GM19397 (cell line): Measurements from ENCODE around the gene UFL1.
A peak's percentile ranks its signal among the peaks of the same experiment; 100 is the strongest.
"Not testable (repeated sequence)": the region's sequence is repeated elsewhere in the genome, so short reads cannot be mapped to it uniquely, and the experiment has no call there.

ENCODE experiments used
- ATAC-seq: cut with Tn5 transposase; IDR thresholded peaks from one replicate; pipeline ENCODE4 v1.9.1; 2021; ENCODE audit warnings: mild to moderate bottlenecking, moderate library complexity; ENCODE audit not compliant: unreplicated experiment

Gene UFL1

GRCh38 chr6:96521644-96522464, at the start of gene UFL1:
Gene UFL1 (plus strand): TSS chr6:96521806. CDS start chr6:96521874, 68 bp downstream.
- peak; percentile 99 for ATAC-seq

- not testable (repeated sequence) for ATAC-seq
Measured at GRCh38 chr6:96472291-96472690, 49.3 kb upstream of the UFL1 start.

GRCh38 chr6:96478695-96479094, 42.9 kb upstream of the UFL1 start:
- ATAC-seq = no peak

- ATAC-seq = no peak
Measured at GRCh38 chr6:96491926-96492325, 29.7 kb upstream of the UFL1 start.

- no peak for ATAC-seq
Measured at GRCh38 chr6:96499781-96500180, 21.8 kb upstream of the UFL1 start.

GRCh38 chr6:96502915-96503314, 18.7 kb upstream of the UFL1 start:
- no peak for ATAC-seq

GRCh38 chr6:96505363-96505762, 16.2 kb upstream of the UFL1 start:
- no peak for ATAC-seq

GRCh38 chr6:96509281-96509680, 12.3 kb upstream of the UFL1 start:
- no peak for ATAC-seq

GRCh38 chr6:96520171-96521115, 1.2 kb upstream of the UFL1 start:
- no peak for ATAC-seq

GRCh38 chr6:96521306-96521643, 331 bp upstream of the UFL1 start:
- ATAC-seq = peak; percentile 13

GRCh38 chr6:96522465-96523009, 931 bp downstream of the UFL1 start:
- peak; percentile 14 for ATAC-seq

GRCh38 chr6:96528193-96528592, 6.6 kb downstream of the UFL1 start:
- ATAC-seq = no peak

- no peak for ATAC-seq
Measured at GRCh38 chr6:96532399-96532798, 10.8 kb downstream of the UFL1 start.

- no peak for ATAC-seq
Measured at GRCh38 chr6:96537726-96538125, 16.1 kb downstream of the UFL1 start.

GRCh38 chr6:96542702-96543101, 21.1 kb downstream of the UFL1 start:
- no peak for ATAC-seq

- ATAC-seq = no peak
Measured at GRCh38 chr6:96545882-96546281, 24.3 kb downstream of the UFL1 start.

- ATAC-seq = no peak
Measured at GRCh38 chr6:96547654-96548053, 26.0 kb downstream of the UFL1 start.

- no peak for ATAC-seq
Measured at GRCh38 chr6:96554558-96554957, 33.0 kb downstream of the UFL1 start.

GRCh38 chr6:96559740-96560139, 38.1 kb downstream of the UFL1 start:
- ATAC-seq = not testable (repeated sequence)

- ATAC-seq = no peak
Measured at GRCh38 chr6:96562886-96563285, 41.3 kb downstream of the UFL1 start, which contains the start of gene FHL5. Gene FHL5 (plus strand): TSS chr6:96563128. CDS start chr6:96603614, 40,486 bp downstream.

- ATAC-seq = no peak
Measured at GRCh38 chr6:96563853-96564252, 42.2 kb downstream of the UFL1 start.
